ENCODE measurements around the gene MED15. TPM values are rescaled to one million over a fixed set of nuclear protein-coding genes. Genes with fewer than 3 reads are reported as not detected.

The MED15 gene
- total and polyA plus RNA-seq, 12 donors: 22.5 to 203 (median 82.2) TPM

GRCh38 chr22:20626811-20627210, 119.4 kb downstream of the MED15 start:
- Histone ChIP-seq H3K36me3 (replicated peaks in 1 of 2) (no peaks in the 10 kb centered on the region), H3K4me3 (no peak overlapping the region), H3K4me1 (replicated peaks in 1 of 2) (no peaks in the 10 kb centered on the region), H3K27ac (no peak overlapping the region), H3K9me3 (replicated peaks in 1 of 3) (no peaks in the 10 kb centered on the region), H3K27me3 (no peaks in the 10 kb centered on the region)
- 80 to 99% (median 94%) methylated on average over 1 to 4 of the region's 4 CpGs for WGBS, 4 donors
- intact Hi-C loops (cut with DNase I): no loop called here
- TF ChIP-seq CTCF (IDR thresholded peaks at IDR 0.05): no peak
- no peak for TF ChIP-seq POLR2A (IDR thresholded peaks at IDR 0.05)
- no peak for DNase-seq

GRCh38 chr22:20627432-20627831, 120.0 kb downstream of the MED15 start:
- H3K4me1 ChIP-seq (replicated peaks in 1 of 2): no peaks in the 10 kb centered on the region
- no peaks in the 10 kb centered on the region for H3K36me3 ChIP-seq (replicated peaks in 1 of 2)
- no peaks in the 10 kb centered on the region for H3K9me3 ChIP-seq (replicated peaks in 1 of 3)
- TF ChIP-seq POLR2A (IDR thresholded peaks at IDR 0.05): no peak
- no peak for TF ChIP-seq CTCF (IDR thresholded peaks at IDR 0.05)
- no peak for DNase-seq
- intact Hi-C loops (cut with DNase I): no loop called here
- H3K27ac ChIP-seq: no peak overlapping the region
- no peaks in the 10 kb centered on the region for H3K27me3 ChIP-seq
- WGBS, 4 donors: 86 to 94% (median 92%) methylated on average over 5 of the region's 5 CpGs
- H3K4me3 ChIP-seq: no peak overlapping the region

GRCh38 chr22:20628081-20628939, 120.9 kb downstream of the MED15 start:
- H3K27me3 ChIP-seq: no peaks in the 10 kb centered on the region
- H3K4me1 ChIP-seq (replicated peaks in 1 of 2): no peaks in the 10 kb centered on the region
- WGBS, 4 donors: 75 to 89% (median 81%) methylated on average over 6 to 9 of the region's 9 CpGs
- H3K9me3 ChIP-seq (replicated peaks in 1 of 3): no peaks in the 10 kb centered on the region
- TF ChIP-seq POLR2A (IDR thresholded peaks at IDR 0.05) (no peak), CTCF (IDR thresholded peaks at IDR 0.05) (no peak)
- H3K4me3 ChIP-seq: no peak overlapping the region
- intact Hi-C loops (cut with DNase I): no loop called here
- no peaks in the 10 kb centered on the region for H3K36me3 ChIP-seq (replicated peaks in 1 of 2)
- no peak for DNase-seq
- H3K27ac ChIP-seq: no peak overlapping the region

GRCh38 chr22:20629401-20629800, 122.0 kb downstream of the MED15 start:
- no peaks in the 10 kb centered on the region for H3K9me3 ChIP-seq (replicated peaks in 1 of 3)
- no peaks in the 10 kb centered on the region for H3K27me3 ChIP-seq
- DNase-seq: no peak
- H3K4me3 ChIP-seq: no peak overlapping the region
- TF ChIP-seq POLR2A (IDR thresholded peaks at IDR 0.05): no peak
- TF ChIP-seq CTCF (IDR thresholded peaks at IDR 0.05): no peak
- no peaks in the 10 kb centered on the region for H3K36me3 ChIP-seq (replicated peaks in 1 of 2)
- 85 to 95% (median 90%) methylated on average over 3 of the region's 3 CpGs for whole genome bisulfite sequencing, 4 donors
- no peaks in the 10 kb centered on the region for H3K4me1 ChIP-seq (replicated peaks in 1 of 2)
- H3K27ac ChIP-seq: no peak overlapping the region
- intact Hi-C loops (cut with DNase I): no loop called here
